Progenitor cell of endocrine pancreas (in vitro differentiated cells): ENCODE data around the gene SDC4. TPM values are rescaled to one million over a fixed set of nuclear protein-coding genes. Genes with fewer than 3 reads are reported as not detected.
"Not testable (repeated sequence)": the region's sequence is repeated elsewhere in the genome, so short reads cannot be mapped to it uniquely, and the experiment has no call there.

ENCODE experiments used
- DNase-seq: peaks from one replicate; pipeline ENCODE4 v3.0.0; 2021; ENCODE audit warnings: low spot score; ENCODE audit not compliant: unreplicated experiment
- H3K27ac Mint-ChIP-seq: 2 replicates; pipeline ENCODE4 v1.8.0; 2021; ENCODE audit warnings: mild to moderate bottlenecking, moderate library complexity, mixed read lengths
- H3K27me3 Mint-ChIP-seq: 2 replicates; pipeline ENCODE4 v1.8.0; 2021; ENCODE audit warnings: mixed read lengths
- H3K36me3 Mint-ChIP-seq: 2 replicates; pipeline ENCODE4 v1.8.0; 2022; ENCODE audit warnings: mixed read lengths; ENCODE audit not compliant: insufficient read depth
- H3K4me1 Mint-ChIP-seq: 2 replicates; pipeline ENCODE4 v1.8.0; 2021; ENCODE audit warnings: low read depth, mixed read lengths
- H3K4me3 Mint-ChIP-seq: 2 replicates; pipeline ENCODE4 v1.8.0; 2021; ENCODE audit warnings: low read depth, mild to moderate bottlenecking, moderate library complexity, mixed read lengths
- H3K9me3 Mint-ChIP-seq: 2 replicates; pipeline ENCODE4 v1.8.0; 2021; ENCODE audit warnings: low read depth, mixed read lengths
- CTCF ChIP-seq: fragments of 200-600 bp; sonication (generic); IDR thresholded peaks from one replicate; pipeline ENCODE4 v1.5.0; 2021; ENCODE audit warnings: antibody characterized with exemption, mild to moderate bottlenecking; ENCODE audit not compliant: unreplicated experiment
- total RNA-seq: library from RNA; stranded (reverse); gene quantifications from 2 replicates; pipeline ENCODE4 v1.2.1, GENCODE V29; 2021

The SDC4 gene
- total RNA-seq, 1 donor from 2014 or later: 121 TPM

DNA sequence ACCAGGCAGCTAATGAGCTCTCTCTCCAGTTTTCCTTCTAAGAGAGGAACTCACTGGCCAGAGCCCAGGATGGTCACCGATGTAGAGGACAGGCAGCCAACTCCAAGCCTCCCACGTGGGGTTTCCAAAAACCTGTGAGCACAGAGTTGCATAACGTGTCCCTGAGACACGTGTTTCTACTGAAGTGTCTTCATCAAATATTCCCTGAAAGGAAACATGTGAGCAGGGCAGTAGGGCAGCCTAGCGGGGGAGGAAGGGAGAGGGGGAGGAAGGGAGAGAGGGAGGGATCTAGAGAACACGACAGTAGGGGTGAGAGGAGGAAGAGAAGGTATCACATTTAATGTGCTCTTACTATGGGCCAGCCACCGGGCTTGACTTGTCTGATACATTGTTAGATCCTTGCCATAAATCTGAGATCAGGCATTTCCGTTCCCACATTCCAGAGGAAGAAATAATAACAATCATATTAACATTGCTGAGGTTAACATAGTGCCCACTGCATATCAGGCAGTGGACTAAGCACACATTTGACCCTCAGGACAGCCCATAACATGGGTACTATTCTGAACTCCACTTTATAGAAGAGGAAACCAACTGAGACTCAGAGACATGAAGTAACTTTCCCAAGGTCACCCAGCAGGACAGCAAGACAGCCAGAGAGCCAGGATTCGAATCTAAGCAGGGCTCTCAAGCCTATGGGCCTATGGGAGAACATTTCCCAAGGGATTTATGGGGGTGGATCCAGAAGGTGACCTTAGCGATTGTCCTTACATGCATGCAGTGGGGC lies 10.3 kb upstream of the SDC4 start:
- H3K36me3 Mint-ChIP-seq: no peaks in the 10 kb centered on the region
- H3K27me3 Mint-ChIP-seq: peaks cover 42% of the 10 kb centered on the region
- H3K9me3 Mint-ChIP-seq: no peaks in the 10 kb centered on the region
- H3K4me3 Mint-ChIP-seq: no peak overlapping the region
- peaks cover 30% of the 10 kb centered on the region for H3K4me1 Mint-ChIP-seq
- peak overlapping the region; percentile 45 for H3K27ac Mint-ChIP-seq
- TF ChIP-seq CTCF: no peak
- DNase-seq: no peak

GRCh38 chr20:45355209-45356084 lies 7.2 kb upstream of the SDC4 start:
- H3K36me3 Mint-ChIP-seq: no peaks in the 10 kb centered on the region
- no peaks in the 10 kb centered on the region for H3K9me3 Mint-ChIP-seq
- TF ChIP-seq CTCF: no peak
- DNase-seq: no peak
- peaks cover 42% of the 10 kb centered on the region for H3K27me3 Mint-ChIP-seq
- H3K27ac Mint-ChIP-seq: no peak overlapping the region
- H3K4me1 Mint-ChIP-seq: peaks cover 14% of the 10 kb centered on the region
- H3K4me3 Mint-ChIP-seq: no peak overlapping the region

DNA sequence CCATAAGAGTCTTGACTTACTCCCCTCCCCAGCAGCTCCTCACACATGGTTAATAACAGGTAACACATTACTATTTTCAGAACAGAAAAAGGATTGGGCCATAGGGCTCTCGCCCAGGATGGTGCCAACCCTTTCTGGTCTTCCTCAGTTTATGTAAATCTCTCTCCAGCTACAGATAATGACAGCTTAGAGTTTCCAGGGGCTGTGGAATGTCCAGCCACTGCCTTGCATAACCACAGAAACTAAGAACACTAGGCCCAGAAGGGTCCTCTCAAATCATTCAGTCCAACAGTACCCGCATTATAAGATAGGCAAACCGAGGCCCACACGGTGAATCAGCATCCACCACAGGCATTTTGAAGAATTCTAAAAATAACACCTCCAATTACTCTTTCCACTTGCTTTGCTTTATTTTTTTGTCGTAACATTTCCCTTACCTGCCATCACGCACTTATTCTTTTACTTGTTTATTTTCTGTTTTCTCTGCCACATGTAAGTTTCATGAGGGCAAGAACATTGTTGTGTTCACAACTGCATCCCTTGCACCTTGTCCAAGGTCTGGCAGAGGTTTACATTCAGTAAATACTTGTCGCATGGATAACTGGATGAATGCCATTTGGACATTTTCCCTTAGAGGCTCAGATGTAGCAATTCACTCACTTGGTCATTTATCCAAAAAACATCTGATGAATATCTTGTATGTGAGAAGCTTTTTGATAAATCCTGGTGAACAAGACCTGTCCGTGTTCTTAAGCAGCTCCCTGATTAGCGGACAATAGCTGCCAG lies 6.4 kb upstream of the SDC4 start:
- H3K4me1 Mint-ChIP-seq: peaks cover 14% of the 10 kb centered on the region
- no peaks in the 10 kb centered on the region for H3K36me3 Mint-ChIP-seq
- peaks cover 42% of the 10 kb centered on the region for H3K27me3 Mint-ChIP-seq
- DNase-seq: no peak
- no peak overlapping the region for H3K4me3 Mint-ChIP-seq
- H3K9me3 Mint-ChIP-seq: no peaks in the 10 kb centered on the region
- TF ChIP-seq CTCF: no peak
- H3K27ac Mint-ChIP-seq: no peak overlapping the region

- no peak for TF ChIP-seq CTCF
- Mint-ChIP-seq H3K27me3 (peaks cover 34% of the 10 kb centered on the region), H3K27ac (no peak overlapping the region), H3K4me1 (peaks cover 8% of the 10 kb centered on the region), H3K4me3 (no peak overlapping the region), H3K9me3 (no peaks in the 10 kb centered on the region), H3K36me3 (no peaks in the 10 kb centered on the region)
- DNase-seq: no peak
Measured at GRCh38 chr20:45353746-45354145, 5.5 kb upstream of the SDC4 start.

DNA sequence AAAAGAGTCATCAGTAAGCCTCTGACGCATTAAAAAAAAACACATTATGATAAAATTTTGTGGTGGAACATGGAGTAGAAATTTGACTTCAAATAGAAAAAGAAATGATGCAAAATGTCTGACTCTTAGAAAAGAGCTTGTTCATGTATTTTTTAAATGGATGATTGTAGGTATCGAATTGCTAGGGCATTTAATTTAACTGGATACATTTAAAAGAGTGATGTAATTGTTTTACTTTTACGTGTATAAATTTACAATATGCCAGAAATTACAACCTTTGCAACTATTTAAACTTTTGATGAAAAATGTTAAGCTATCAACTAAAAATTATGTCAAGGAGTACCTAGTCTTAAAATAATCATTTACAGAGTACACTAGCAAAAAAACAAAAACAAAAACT lies 4.5 kb upstream of the SDC4 start:
- TF ChIP-seq CTCF: no peak
- no peak for DNase-seq
- H3K4me3 Mint-ChIP-seq: no peak overlapping the region
- H3K27me3 Mint-ChIP-seq: peaks cover 27% of the 10 kb centered on the region
- H3K4me1 Mint-ChIP-seq: peaks cover 1% of the 10 kb centered on the region
- H3K27ac Mint-ChIP-seq: no peak overlapping the region
- no peaks in the 10 kb centered on the region for H3K36me3 Mint-ChIP-seq
- no peaks in the 10 kb centered on the region for H3K9me3 Mint-ChIP-seq

DNA sequence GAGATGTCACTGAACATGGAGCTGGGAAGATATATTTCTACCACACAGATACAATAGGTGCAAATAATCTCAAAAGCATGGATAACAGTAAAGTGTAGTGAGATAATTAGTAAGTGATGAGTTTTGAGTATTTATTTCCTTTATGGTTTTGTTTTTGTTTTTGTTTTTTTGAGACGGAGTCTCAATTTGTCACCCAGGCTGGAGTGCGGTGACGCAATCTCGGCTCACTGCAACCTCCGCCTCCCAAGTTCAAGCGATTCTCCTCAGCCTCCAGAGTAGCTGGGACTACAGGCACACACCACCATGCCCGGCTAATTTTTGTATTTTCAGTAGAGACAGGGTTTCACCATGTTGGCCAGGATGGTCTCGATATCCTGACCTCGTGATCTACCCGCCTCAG lies 2.6 kb upstream of the SDC4 start:
- Mint-ChIP-seq H3K27me3 (peaks cover 19% of the 10 kb centered on the region), H3K4me1 (peaks cover 19% of the 10 kb centered on the region)
- H3K4me3 Mint-ChIP-seq, H3K27ac Mint-ChIP-seq, DNase-seq, H3K36me3 Mint-ChIP-seq, H3K9me3 Mint-ChIP-seq: not testable (repeated sequence)
